SK-N-SH (cell line): ENCODE data around the gene ZG16B. TPM values are rescaled to one million over a fixed set of nuclear protein-coding genes. Genes with fewer than 3 reads are reported as not detected.

Experiments used
- CTCF ChIA-PET: fragments of 300-600, 350-600 bp; formaldehyde crosslinking; extraction: SDS; loops from one replicate; lab custom pipeline; 2021; lab: Yijun Ruan, JAX
- POLR2A ChIA-PET: fragments of 350-600 bp; sonication (Branson Sonifier 250); formaldehyde crosslinking; extraction: SDS; loops from one replicate; lab custom pipeline; 2020; ENCODE audit warnings: antibody characterized with exemption, inconsistent platforms; lab: Yijun Ruan, JAX
- DNase-seq: peaks from one replicate; pipeline ENCODE4 v3.0.0; 2012
- H2AFZ ChIP-seq: fragments of 200-600 bp; sonication (generic); 2 replicates; pipeline ENCODE4 v1.8.1; 2016; ENCODE audit warnings: antibody characterized with exemption, mild to moderate bottlenecking, low read depth
- H3F3A ChIP-seq: fragments of 200-600 bp; sonication (generic); replicated peaks from 2 replicates; pipeline ENCODE3; 2016; ENCODE audit warnings: antibody characterized with exemption, mild to moderate bottlenecking; ENCODE audit not compliant: insufficient read depth
- H3K27ac ChIP-seq, 2 experiments: fragments of 200-500 bp in 1 of 2; fragments of 200-600 bp in 1 of 2; sonication (Bioruptor generic) in 1 of 2; sonication (generic), shearing (Covaris generic) in 1 of 2; 2 replicates each; pipeline versions ENCODE4 v1.5.1 to v1.6.1; 2014 to 2016; ENCODE audit warnings: low read depth in 2 of 2, inconsistent platforms in 1 of 2, low read length in 1 of 2, mild to moderate bottlenecking in 1 of 2, mixed read lengths in 1 of 2
- H3K27me3 ChIP-seq: fragments of 200-600 bp; sonication (generic), shearing (Covaris generic); 2 replicates; pipeline ENCODE4 v1.6.1; 2016; ENCODE audit warnings: mixed run types; ENCODE audit not compliant: insufficient read depth
- H3K36me3 ChIP-seq, 2 experiments: fragments of 200-500 bp in 1 of 2; fragments of 200-600 bp in 1 of 2; sonication (Bioruptor generic) in 1 of 2; sonication (generic) in 1 of 2; replicated peaks in 1 of 2; 2 replicates each; pipeline versions ENCODE3 to v1.5.1; 2014 to 2016; ENCODE audit warnings: low read length in 1 of 2, mild to moderate bottlenecking in 1 of 2; ENCODE audit not compliant: insufficient read depth in 2 of 2, control insufficient read depth in 1 of 2
- H3K4me1 ChIP-seq, 2 experiments: fragments of 200-500 bp in 1 of 2; fragments of 200-600 bp in 1 of 2; sonication (Bioruptor generic) in 1 of 2; sonication (generic), shearing (Covaris generic) in 1 of 2; 2 replicates each; pipeline versions ENCODE4 v1.5.1 to v1.6.1; 2014 to 2016; ENCODE audit warnings: low read depth in 1 of 2, low read length in 1 of 2, mixed run types in 1 of 2; ENCODE audit not compliant: insufficient read depth in 2 of 2, control insufficient read depth in 1 of 2
- H3K4me2 ChIP-seq: fragments of 200-600 bp; sonication (generic), shearing (Covaris generic); 2 replicates; pipeline ENCODE4 v1.6.1; 2017; ENCODE audit warnings: mixed run types
- H3K4me3 ChIP-seq, 2 experiments: fragments of 200-500 bp in 1 of 2; fragments of 200-600 bp in 1 of 2; sonication (Bioruptor generic) in 1 of 2; sonication (generic), shearing (Covaris generic) in 1 of 2; 2 replicates each; pipeline versions ENCODE4 v1.5.1 to v1.8.1; 2014 to 2016; ENCODE audit warnings: low read depth in 2 of 2, inconsistent platforms in 1 of 2, low read length in 1 of 2, mild to moderate bottlenecking in 1 of 2, mixed read lengths in 1 of 2, moderate library complexity in 1 of 2
- H3K79me2 ChIP-seq: fragments of 200-600 bp; sonication (generic); 2 replicates; pipeline ENCODE4 v1.8.1; 2017; ENCODE audit warnings: mild to moderate bottlenecking; ENCODE audit not compliant: insufficient read depth
- H3K9ac ChIP-seq: fragments of 200-600 bp; sonication (generic); 2 replicates; pipeline ENCODE4 v1.6.1; 2017; ENCODE audit warnings: mixed run types
- H3K9me2 ChIP-seq: fragments of 200-600 bp; sonication (generic); 2 replicates; pipeline ENCODE4 v1.6.1; 2017; ENCODE audit warnings: mixed run types
- H3K9me3 ChIP-seq: fragments of 200-600 bp; sonication (generic); 2 replicates; pipeline ENCODE4 v1.6.1; 2017; ENCODE audit warnings: mixed run types, mild to moderate bottlenecking, moderate library complexity
- H4K20me1 ChIP-seq: fragments of 200-600 bp; sonication (generic); 2 replicates; pipeline ENCODE4 v1.6.1; 2017; ENCODE audit warnings: mild to moderate bottlenecking, mixed run types; ENCODE audit not compliant: insufficient read depth
- CHD2 ChIP-seq: fragments of 150-350 bp; IDR thresholded peaks from 2 replicates; pipeline ENCODE4 v1.6.1; 2018; ENCODE audit warnings: low read length; ENCODE audit not compliant: partially characterized antibody
- EP300 ChIP-seq, 2 experiments: IDR thresholded peaks; 2 replicates each; pipeline versions ENCODE4 v1.4.0 to v1.6.1; 2012; ENCODE audit warnings: borderline replicate concordance in 1 of 2, low read depth in 1 of 2, low read length in 1 of 2
- FOSL2 ChIP-seq: IDR thresholded peaks from 2 replicates; pipeline ENCODE4 v1.4.0; 2012; ENCODE audit warnings: low read depth, mild to moderate bottlenecking, moderate library complexity, borderline replicate concordance
- GABPA ChIP-seq: IDR thresholded peaks from 2 replicates; pipeline ENCODE4 v1.4.0; 2012; ENCODE audit warnings: low read depth, mild to moderate bottlenecking
- GATA2 ChIP-seq: sonication (generic); formaldehyde crosslinking; IDR thresholded peaks from 2 replicates; pipeline ENCODE4 v1.5.0; 2020; ENCODE audit warnings: mild to moderate bottlenecking, missing genetic modification reagents
- JUND ChIP-seq: IDR thresholded peaks from 2 replicates; pipeline ENCODE4 v1.4.0; 2012
- MAX ChIP-seq: IDR thresholded peaks from 2 replicates; pipeline ENCODE4 v1.4.0; 2012; ENCODE audit warnings: low read depth
- REST ChIP-seq: IDR thresholded peaks from 2 replicates; pipeline ENCODE4 v1.6.1; 2012; ENCODE audit warnings: mild to moderate bottlenecking, low read depth, low read length, moderate library complexity
- SIN3A ChIP-seq: IDR thresholded peaks from 2 replicates; pipeline ENCODE4 v1.6.1; 2012; ENCODE audit warnings: low read depth, mild to moderate bottlenecking, low read length, moderate library complexity, borderline replicate concordance
- TAF1 ChIP-seq: IDR thresholded peaks from 2 replicates; pipeline ENCODE4 v1.6.1; 2012; ENCODE audit warnings: low read depth, mild to moderate bottlenecking, low read length, moderate library complexity, borderline replicate concordance
- TCF12 ChIP-seq: IDR thresholded peaks from 2 replicates; pipeline ENCODE4 v1.4.0; 2012
- TEAD4 ChIP-seq: IDR thresholded peaks from 2 replicates; pipeline ENCODE4 v1.4.0; 2012; ENCODE audit warnings: mild to moderate bottlenecking, borderline replicate concordance; ENCODE audit not compliant: insufficient read depth
- WGBS: methylation state at CpG from one replicate; pipeline ENCODE4 v1.1.6; 2017; ENCODE audit warnings: low lambda C conversion rate; 5-methylcytosine and 5-hydroxymethylcytosine counted together
- polyA plus RNA-seq, 3 experiments: library from polyadenylated mRNA; depleted of rRNA; stranded (reverse); fragments of >200 nt; gene quantifications; 2 replicates each; pipeline ENCODE4 v1.2.3, GENCODE V29; 2012

The ZG16B gene
- polyA plus RNA-seq (2012; rRNA removed): 0.26 and 0.47 TPM in 2 replicates
- polyA plus RNA-seq (2012; cell fraction: cytosol; rRNA removed): 0.24 and 0.46 TPM in 2 replicates
- polyA plus RNA-seq (2012; cell fraction: nucleus; rRNA removed): 0.29 and 0.49 TPM in 2 replicates

DNA sequence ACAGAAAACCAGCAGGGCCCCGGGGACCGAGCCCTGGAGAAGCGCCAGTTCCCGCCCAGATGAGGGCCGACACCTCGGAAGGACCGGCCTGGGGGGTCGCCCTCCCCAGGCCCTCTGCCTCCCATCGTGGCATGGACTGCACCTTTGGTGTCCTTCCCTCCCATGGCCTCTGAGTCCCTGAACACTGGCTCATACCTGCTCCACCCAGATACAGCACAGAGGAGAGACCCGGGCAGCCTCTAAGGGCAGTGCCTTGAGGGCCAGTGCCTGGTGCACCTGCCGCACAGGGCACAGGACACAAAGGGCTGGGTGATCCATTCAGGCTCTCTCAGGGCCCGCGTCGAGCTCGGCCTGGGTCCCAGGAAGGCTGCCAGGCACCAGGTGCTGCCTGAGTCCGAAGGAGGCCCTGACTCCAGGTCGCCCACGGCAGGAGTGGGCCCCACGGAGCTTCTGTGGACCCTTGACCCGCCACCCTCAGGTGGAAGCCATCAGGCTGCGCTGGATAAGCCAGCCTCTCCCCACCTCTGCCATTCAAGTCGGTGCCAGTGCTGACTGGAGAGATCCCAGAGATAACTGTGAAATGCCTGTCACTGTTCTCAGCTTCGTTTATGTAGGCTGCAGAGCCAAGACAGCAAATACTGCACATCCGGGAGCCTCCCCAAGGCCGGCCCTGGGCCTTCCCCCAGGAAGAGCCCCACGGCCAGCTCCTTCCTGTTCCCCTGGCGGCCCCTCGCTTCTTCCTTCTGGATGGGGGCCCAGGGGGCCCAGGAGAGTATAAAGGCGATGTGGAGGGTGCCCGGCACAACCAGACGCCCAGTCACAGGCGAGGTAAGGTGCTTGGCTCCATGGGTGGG, at the start of gene ZG16B:
TSS of gene ZG16B (plus strand) at position 803 of the 854 bp plus-strand sequence. CDS start 139 bp downstream, outside the sequence.
- ChIA-PET CTCF (interaction anchor here (0.7 to 2.8 kb wide), 5 partner anchors 10 to 90 kb away, joined by 3 to 17 read pairs (median 3); no protein-coding TSS in a partner anchor), POLR2A (interaction anchor here (1.3 kb wide), 1 partner anchor 39 kb away, joined by 3 read pairs; no protein-coding TSS in a partner anchor)
- peaks cover 0 to 15% of the 10 kb centered on the region in 2 experiments; a peak in 1 of 4 replicates for H3K4me1 ChIP-seq
- H4K20me1 ChIP-seq: no peaks in the 10 kb centered on the region
- no peak within 1 kb of the TSS for H2AFZ ChIP-seq
- no peaks in the 10 kb centered on the region for H3K79me2 ChIP-seq
- no peak within 1 kb of the TSS for H3K4me3 ChIP-seq
- H3K36me3 ChIP-seq: no peaks in the 10 kb centered on the region
- no peak within 1 kb of the TSS for H3K4me2 ChIP-seq
- no peaks in the 10 kb centered on the region; the same call in 1 of the 2 replicates for H3K27me3 ChIP-seq
- DNase-seq: peak; percentile 64
- TF ChIP-seq GATA2 (CRISPR knock-in tag) (peak; percentile 78), GABPA (no peak), TCF12 (no peak), SIN3A (no peak), TEAD4 (no peak), JUND (no peak), MAX (no peak), REST (no peak), EP300 (IDR thresholded peaks at IDR 0.05; ENCODE audit: borderline replicate concordance in 1 of 2, low read depth in 1 of 2, low read length in 1 of 2) (no peak)
- H3K27ac ChIP-seq: peak within 1 kb of the TSS in 1 of 2 experiments; percentile 16; a peak in 1 of 4 replicates
- H3F3A ChIP-seq: no peaks in the 10 kb centered on the region
- no peaks in the 10 kb centered on the region for H3K9me3 ChIP-seq
- no peak within 1 kb of the TSS for H3K9ac ChIP-seq
- H3K9me2 ChIP-seq: no peaks in the 10 kb centered on the region
- WGBS: 64% methylated on average over 10 of the region's 32 CpGs

DNA sequence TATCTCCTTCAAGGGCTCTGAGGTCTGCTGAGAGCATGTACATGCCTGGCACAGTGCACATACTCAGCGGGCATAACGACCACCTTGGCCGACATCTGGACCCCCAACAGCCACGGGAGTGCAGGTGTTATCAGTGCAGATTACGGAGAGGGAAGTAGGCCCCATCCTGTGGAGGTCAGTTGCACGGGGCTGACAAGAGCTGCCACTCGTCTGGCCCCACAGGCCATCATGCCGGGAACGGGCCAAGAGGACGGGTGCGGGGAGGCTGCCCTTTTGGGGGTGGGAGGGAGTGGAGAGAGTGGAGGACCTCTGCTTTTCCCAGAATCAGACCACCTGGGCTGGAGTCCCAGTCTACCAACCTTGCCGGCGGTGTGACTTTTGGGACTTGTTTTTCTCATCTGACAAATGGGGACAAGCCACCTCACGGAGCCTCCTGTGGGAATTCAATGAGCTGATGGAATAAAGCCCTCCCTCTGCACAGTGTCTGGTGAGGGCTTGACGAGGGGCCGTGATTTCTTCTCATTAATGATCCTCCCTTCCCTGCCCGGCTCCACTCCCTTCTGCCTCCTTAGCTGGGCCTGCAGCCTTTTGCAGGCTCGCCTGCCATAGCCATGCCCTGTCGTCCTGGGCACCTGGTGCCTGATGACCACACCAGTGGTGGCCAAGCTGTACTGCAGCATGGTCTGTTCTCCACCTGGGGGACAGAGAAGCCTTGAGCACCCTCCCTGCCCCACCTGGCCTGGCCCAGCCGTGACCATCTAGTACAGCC, 47.3 kb upstream of the ZG16B start:
- no peak for DNase-seq
- Histone ChIP-seq H3K4me1 (peaks cover 8 to 13% of the 10 kb centered on the region in 2 experiments; a peak in 2 of 4 replicates), H3K79me2 (peaks cover 10% of the 10 kb centered on the region), H3K27ac (no peak overlapping the region), H3K9ac (no peak overlapping the region), H4K20me1 (no peaks in the 10 kb centered on the region), H2AFZ (no peak overlapping the region), H3K9me2 (no peaks in the 10 kb centered on the region), H3K36me3 (no peaks in the 10 kb centered on the region), H3K9me3 (no peaks in the 10 kb centered on the region), H3K27me3 (no peaks in the 10 kb centered on the region), H3K4me2 (no peak overlapping the region), H3F3A (no peaks in the 10 kb centered on the region), H3K4me3 (no peak overlapping the region)
- 85% methylated on average over 12 of the region's 20 CpGs for WGBS
- ChIA-PET CTCF (interaction anchor here (0.8 to 1.1 kb wide), 4 partner anchors 15 to 85 kb away, joined by 3 to 4 read pairs (median 4); no protein-coding TSS in a partner anchor), POLR2A (no interaction called here)
- TF ChIP-seq SIN3A: no peak
- TF ChIP-seq FOSL2: no peak
- no peak for TF ChIP-seq TAF1
- TF ChIP-seq CHD2: no peak
